WTC11 (cell line): ENCODE data around the gene ADAT2. TPM values are rescaled to one million over a fixed set of nuclear protein-coding genes. Genes with fewer than 3 reads are reported as not detected.

Experiments used
- ATAC-seq: fragments of 200-7000 bp; cut with Tn5 transposase; 2 replicates; pipeline ENCODE4 v1.10.0; 2021; ENCODE audit warnings: mild to moderate bottlenecking, moderate library complexity
- CTCF ChIA-PET: fragments of 300-600 bp; sonication (Branson Sonifier 250); formaldehyde crosslinking; loops from one replicate; lab custom pipeline; 2021; ENCODE audit warnings: antibody characterized with exemption; lab: Charles Lee
- POLR2A ChIA-PET: fragments of 350-600 bp; sonication (Branson Sonifier 250); formaldehyde crosslinking; loops from one replicate; lab custom pipeline; 2021; ENCODE audit warnings: antibody characterized with exemption; lab: Charles Lee
- DNase-seq: peaks from one replicate; pipeline ENCODE4 v3.0.0; 2021; ENCODE audit warnings: low spot score
- H3K27ac Mint-ChIP-seq: 2 replicates; pipeline ENCODE4 v1.8.0; 2021; ENCODE audit warnings: mixed read lengths
- H3K27me3 Mint-ChIP-seq: 2 replicates; pipeline ENCODE4 v1.8.0; 2021; ENCODE audit warnings: low read depth, mild to moderate bottlenecking, moderate library complexity, mixed read lengths
- H3K36me3 Mint-ChIP-seq: 2 replicates; pipeline ENCODE4 v1.8.0; 2021; ENCODE audit warnings: mixed read lengths
- H3K4me1 Mint-ChIP-seq: 2 replicates; pipeline ENCODE4 v1.8.0; 2022; ENCODE audit warnings: mixed read lengths
- H3K4me3 Mint-ChIP-seq: 2 replicates; pipeline ENCODE4 v1.8.0; 2021; ENCODE audit warnings: mild to moderate bottlenecking, moderate library complexity, mixed read lengths
- H3K9me3 Mint-ChIP-seq: 2 replicates; pipeline ENCODE4 v1.8.0; 2021; ENCODE audit warnings: mixed read lengths
- ESRRA ChIP-seq: sonication (generic); formaldehyde crosslinking; IDR thresholded peaks from 2 replicates; pipeline ENCODE4 v1.8.1; 2022; ENCODE audit warnings: mild to moderate bottlenecking, missing genetic modification reagents, borderline replicate concordance
- FOXK1 ChIP-seq: sonication (generic); formaldehyde crosslinking; IDR thresholded peaks from 2 replicates; pipeline ENCODE4 v1.8.0; 2022; ENCODE audit warnings: mild to moderate bottlenecking, moderate library complexity, missing genetic modification reagents
- IRF2 ChIP-seq: sonication (generic); formaldehyde crosslinking; IDR thresholded peaks from 2 replicates; pipeline ENCODE4 v1.8.0; 2022; ENCODE audit warnings: low read depth, missing genetic modification reagents, borderline replicate concordance
- JAZF1 ChIP-seq: fragments of 250-450 bp; sonication (Bioruptor Pico); IDR thresholded peaks from 2 replicates; pipeline ENCODE4 v1.9.0; 2021; ENCODE audit warnings: moderate library complexity, mild to moderate bottlenecking, inconsistent platforms
- NFATC4 ChIP-seq: fragments of 250-450 bp; sonication (Bioruptor Pico); IDR thresholded peaks from 2 replicates; pipeline ENCODE4 v1.9.0; 2021; ENCODE audit warnings: mild to moderate bottlenecking
- OVOL2 ChIP-seq: fragments of 250-450 bp; sonication (Bioruptor Pico); IDR thresholded peaks from 2 replicates; pipeline ENCODE4 v1.9.0; 2021; ENCODE audit warnings: mild to moderate bottlenecking, borderline replicate concordance
- PREB ChIP-seq: sonication (generic); formaldehyde crosslinking; IDR thresholded peaks from 2 replicates; pipeline ENCODE4 v1.8.1; 2022; ENCODE audit warnings: mild to moderate bottlenecking, missing genetic modification reagents, moderate library complexity, borderline replicate concordance
- TEAD1 ChIP-seq: sonication (generic); formaldehyde crosslinking; IDR thresholded peaks from 2 replicates; pipeline ENCODE4 v1.8.0; 2022; ENCODE audit warnings: mild to moderate bottlenecking, missing genetic modification reagents
- ZNF396 ChIP-seq: fragments of 250-450 bp; sonication (Bioruptor Pico); IDR thresholded peaks from 2 replicates; pipeline ENCODE4 v1.8.0; 2021; ENCODE audit warnings: mild to moderate bottlenecking, moderate library complexity, borderline replicate concordance
- ZNF532 ChIP-seq: fragments of 250-450 bp; sonication (Bioruptor Pico); IDR thresholded peaks from 2 replicates; pipeline ENCODE4 v1.9.0; 2021; ENCODE audit warnings: mild to moderate bottlenecking, borderline replicate concordance
- total RNA-seq: library from RNA; stranded (reverse); gene quantifications from 3 replicates; pipeline ENCODE4 v1.2.3, GENCODE V29; 2021
- TF ChIP-seq, protein P1 (sequence below): fragments of 250-450 bp; sonication (Bioruptor Pico); conservative IDR thresholded peaks from 2 replicates; pipeline ENCODE4 v1.9.0; 2021; ENCODE audit warnings: mild to moderate bottlenecking
- TF ChIP-seq, protein P2 (sequence below): sonication (generic); formaldehyde crosslinking; IDR thresholded peaks from 2 replicates; pipeline ENCODE4 v1.8.0; 2022; ENCODE audit warnings: mild to moderate bottlenecking, missing genetic modification reagents

Gene ADAT2
- total RNA-seq, 1 experiment from 2014 or later, result 13.3 TPM

GRCh38 chr6:143396497-143397226 is 53.8 kb downstream of the ADAT2 start:
- TF ChIP-seq, protein P1, sequence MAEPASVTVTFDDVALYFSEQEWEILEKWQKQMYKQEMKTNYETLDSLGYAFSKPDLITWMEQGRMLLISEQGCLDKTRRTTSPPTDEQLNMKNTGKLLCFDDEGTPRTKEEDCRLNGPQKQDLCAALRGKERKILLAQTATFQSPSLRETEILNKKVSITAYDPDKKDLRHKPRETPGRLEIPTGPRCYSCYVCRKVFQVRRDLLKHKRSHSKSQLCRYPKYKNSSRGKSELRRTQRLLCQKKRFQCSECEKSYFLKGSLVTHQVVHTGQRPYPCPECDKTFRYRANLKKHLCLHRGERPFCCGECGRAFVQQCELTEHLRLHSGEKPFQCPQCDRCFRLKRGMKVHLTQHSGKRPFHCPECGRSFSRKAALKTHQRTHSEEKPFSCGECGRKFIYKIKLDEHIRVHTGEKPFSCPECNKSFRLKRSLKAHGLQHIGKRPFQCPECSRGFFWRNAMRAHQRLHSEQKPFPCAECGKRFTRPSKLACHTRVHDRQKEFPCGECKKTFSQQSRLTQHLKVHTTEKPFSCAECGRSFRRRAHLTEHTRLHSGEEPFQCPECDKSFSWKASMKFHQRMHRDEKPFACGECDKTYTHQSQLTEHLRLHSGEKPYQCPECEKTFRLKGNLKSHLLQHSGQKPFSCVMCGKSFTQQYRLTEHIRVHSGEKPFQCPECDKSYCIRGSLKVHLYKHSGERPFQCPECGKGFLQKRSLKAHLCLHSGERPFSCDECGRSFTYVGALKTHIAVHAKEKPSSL (CRISPR knock-in tag), result no peak
- TF ChIP-seq FOXK1 (no peak), TEAD1 (CRISPR knock-in tag) (no peak), ZNF532 (CRISPR knock-in tag) (no peak), ZNF396 (CRISPR knock-in tag) (no peak)
- Mint-ChIP-seq H3K27me3 (no peaks in the 10 kb centered on the region; the same call in none of the 2 replicates), H3K4me1 (peaks cover 28% of the 10 kb centered on the region), H3K36me3 (no peaks in the 10 kb centered on the region), H3K4me3 (no peak overlapping the region), H3K9me3 (peaks cover 7% of the 10 kb centered on the region), H3K27ac (no peak overlapping the region)
- DNase-seq (no peak), ATAC-seq (no peak)
- ChIA-PET POLR2A (no interaction called here), CTCF (interaction anchor here (0.8 to 1.5 kb wide), 4 partner anchors 31 to 164 kb away, joined by 3 to 5 read pairs (median 3); no protein-coding TSS in a partner anchor)

DNA sequence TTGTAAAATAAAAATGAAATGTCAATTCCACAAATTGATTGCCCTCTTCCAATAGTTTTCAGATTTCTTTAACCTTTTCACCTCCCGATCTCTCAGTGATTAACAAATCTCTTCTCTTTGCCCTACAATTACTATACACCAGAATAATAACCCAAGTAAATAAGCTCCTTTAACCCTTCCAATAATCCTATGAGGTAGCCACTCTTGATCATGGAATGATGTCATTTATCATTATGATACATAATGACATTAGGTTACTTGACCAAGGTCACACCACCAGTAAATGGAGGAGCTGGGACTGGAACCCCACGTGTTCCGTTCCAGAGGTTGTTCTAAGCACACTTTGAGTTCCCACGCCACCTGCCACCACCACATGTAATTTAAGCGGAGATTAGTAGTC is 54.8 kb downstream of the ADAT2 start:
- CTCF ChIA-PET, result interaction anchor here (1.5 kb wide), 1 partner anchor 58 kb away, joined by 5 read pairs; no protein-coding TSS in a partner anchor
- H3K9me3 Mint-ChIP-seq, result peaks cover 7% of the 10 kb centered on the region
- H3K36me3 Mint-ChIP-seq, result no peaks in the 10 kb centered on the region
- H3K4me3 Mint-ChIP-seq, result no peak overlapping the region
- TF ChIP-seq IRF2 (CRISPR knock-in tag), result no peak
- TF ChIP-seq PREB (CRISPR knock-in tag), result no peak
- TF ChIP-seq NFATC4, result no peak
- TF ChIP-seq, all 79 proteins: peak for 0
- ATAC-seq (no peak), DNase-seq (no peak)
- Mint-ChIP-seq H3K27me3 (no peaks in the 10 kb centered on the region; the same call in none of the 2 replicates), H3K4me1 (peaks cover 20% of the 10 kb centered on the region), H3K27ac (no peak overlapping the region)
- POLR2A ChIA-PET, result no interaction called here

DNA sequence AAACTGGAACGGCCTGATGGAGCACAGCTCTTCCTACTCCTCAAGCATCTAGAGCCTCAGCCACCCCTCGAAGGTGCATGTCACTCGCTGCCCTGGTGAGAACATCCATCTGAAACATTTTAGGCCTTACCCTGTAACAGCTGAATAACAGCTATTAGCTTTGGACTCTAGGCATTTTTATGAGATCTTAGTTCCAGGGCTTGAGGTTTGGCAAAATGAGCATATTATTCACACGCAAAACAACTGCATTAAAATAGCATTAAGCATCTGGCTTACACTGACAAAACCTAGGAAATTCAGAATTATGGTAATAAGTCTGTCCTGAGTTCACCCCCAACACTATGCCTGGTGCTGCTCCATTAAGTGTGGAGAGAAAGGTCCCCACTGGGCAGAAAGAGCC is 56.1 kb downstream of the ADAT2 start:
- no peaks in the 10 kb centered on the region; the same call in none of the 2 replicates for H3K27me3 Mint-ChIP-seq
- no peak for ATAC-seq
- no peak overlapping the region for H3K27ac Mint-ChIP-seq
- no peak for DNase-seq
- ChIA-PET POLR2A (no interaction called here), CTCF (no interaction called here)
- no peaks in the 10 kb centered on the region for H3K36me3 Mint-ChIP-seq
- peaks cover 7% of the 10 kb centered on the region for H3K9me3 Mint-ChIP-seq
- no peak overlapping the region for H3K4me3 Mint-ChIP-seq
- TF ChIP-seq ESRRA (CRISPR knock-in tag), result no peak
- peaks cover 11% of the 10 kb centered on the region for H3K4me1 Mint-ChIP-seq

DNA sequence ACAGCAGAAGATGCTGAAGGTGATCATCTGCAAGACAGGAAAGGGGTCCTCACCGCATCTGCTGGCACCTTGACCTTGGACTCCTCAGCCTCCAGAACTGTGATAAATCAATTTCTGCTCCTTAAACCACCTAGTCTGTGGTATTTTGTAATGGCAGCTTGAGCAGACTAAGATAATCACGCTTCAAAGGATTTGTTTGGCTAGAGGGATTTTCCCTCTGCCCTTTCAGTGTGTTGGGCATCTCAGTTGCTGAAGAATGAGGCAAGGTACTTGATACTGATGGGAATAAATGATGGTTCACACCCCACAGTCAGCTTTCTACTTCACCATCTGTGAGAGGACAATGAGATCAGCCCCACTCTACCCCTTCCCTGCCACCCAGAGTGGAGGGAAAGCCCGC is 60.2 kb downstream of the ADAT2 start:
- ATAC-seq, result no peak
- TF ChIP-seq JAZF1 (no peak), OVOL2 (CRISPR knock-in tag) (no peak)
- TF ChIP-seq, protein P2, sequence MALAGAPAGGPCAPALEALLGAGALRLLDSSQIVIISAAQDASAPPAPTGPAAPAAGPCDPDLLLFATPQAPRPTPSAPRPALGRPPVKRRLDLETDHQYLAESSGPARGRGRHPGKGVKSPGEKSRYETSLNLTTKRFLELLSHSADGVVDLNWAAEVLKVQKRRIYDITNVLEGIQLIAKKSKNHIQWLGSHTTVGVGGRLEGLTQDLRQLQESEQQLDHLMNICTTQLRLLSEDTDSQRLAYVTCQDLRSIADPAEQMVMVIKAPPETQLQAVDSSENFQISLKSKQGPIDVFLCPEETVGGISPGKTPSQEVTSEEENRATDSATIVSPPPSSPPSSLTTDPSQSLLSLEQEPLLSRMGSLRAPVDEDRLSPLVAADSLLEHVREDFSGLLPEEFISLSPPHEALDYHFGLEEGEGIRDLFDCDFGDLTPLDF (CRISPR knock-in tag), result no peak

More for the DNA sequence above, 60.2 kb downstream of the ADAT2 start:
- H3K4me1 Mint-ChIP-seq, result peaks cover 6% of the 10 kb centered on the region; the same call in 1 of the 2 replicates
- H3K4me3 Mint-ChIP-seq, result no peak overlapping the region
- CTCF ChIA-PET, result no interaction called here
- no peaks in the 10 kb centered on the region; the same call in none of the 2 replicates for H3K27me3 Mint-ChIP-seq
- no peak overlapping the region for H3K27ac Mint-ChIP-seq
- H3K9me3 Mint-ChIP-seq, result peaks cover 7% of the 10 kb centered on the region
- POLR2A ChIA-PET, result no interaction called here
- no peak for DNase-seq
- no peaks in the 10 kb centered on the region for H3K36me3 Mint-ChIP-seq
